Transverse colon (tissue), 4 donors: ENCODE results near the gene COMMD7.

ENCODE experiments used
- CTCF ChIP-seq, 5 experiments: fragments of 200-600 bp in 3 of 5; fragments of 450-650 bp in 2 of 5; sonication (generic) in 3 of 5; IDR thresholded peaks; 1 replicate in 2 of 5; 2 replicates in 3 of 5; pipeline ENCODE4 v1.5.1; 2016 to 2017; ENCODE audit warnings: antibody characterized with exemption in 5 of 5, inconsistent platforms in 3 of 5, mild to moderate bottlenecking in 2 of 5, moderate library complexity in 1 of 5
- POLR2AphosphoS5 ChIP-seq, 3 donors: sonication (generic); formaldehyde crosslinking; IDR thresholded peaks; one replicate each; pipeline ENCODE4 v1.6.1; 2016; ENCODE audit warnings: antibody characterized with exemption in 3 of 3

GRCh38 chr20:32702706-32703425 is 40.4 kb downstream of the COMMD7 start:
- no peak for TF ChIP-seq CTCF (IDR thresholded peaks at IDR 0.05)
- TF ChIP-seq POLR2AphosphoS5 (IDR thresholded peaks at IDR 0.05): no peak
